CD4-positive, CD25-positive, alpha-beta regulatory T cell (primary cell): ENCODE data around the gene CHRM4. TPM values are rescaled to one million over a fixed set of nuclear protein-coding genes. Genes with fewer than 3 reads are reported as not detected.

Source experiments
- ATAC-seq, 2 donors: fragments of 150-1000 bp; cut with Tn5 transposase; one replicate each; pipeline ENCODE4 v1.10.0; 2021; ENCODE audit warnings: low read depth in 2 of 2, moderate number of reproducible peaks in 2 of 2, moderate library complexity in 1 of 2
- DNase-seq, 3 donors: peaks; one replicate each; pipeline versions ENCODE4 v3.0.0 to v3.0.0-alpha.2; 2012 to 2022; ENCODE audit warnings: mixed read lengths in 1 of 3
- H3K27ac ChIP-seq: one replicate; pipeline ENCODE4 v1.7.0; 2013; ENCODE audit warnings: mild to moderate bottlenecking, low read length; ENCODE audit not compliant: insufficient read depth, poor library complexity, severe bottlenecking
- H3K27me3 ChIP-seq: one replicate; pipeline ENCODE4 v1.7.0; 2013; ENCODE audit warnings: low read length; ENCODE audit not compliant: control insufficient read depth, insufficient read depth
- H3K36me3 ChIP-seq: one replicate; pipeline ENCODE4 v1.7.0; 2013; ENCODE audit warnings: mild to moderate bottlenecking, low read length, moderate library complexity; ENCODE audit not compliant: control insufficient read depth, insufficient read depth
- H3K4me1 ChIP-seq: 2 replicates; pipeline ENCODE4 v1.7.0; 2013; ENCODE audit warnings: mild to moderate bottlenecking, low read length; ENCODE audit not compliant: insufficient read depth, control insufficient read depth, poor library complexity, severe bottlenecking
- H3K4me3 ChIP-seq: one replicate; pipeline ENCODE4 v1.7.0; 2013; ENCODE audit warnings: low read depth, mild to moderate bottlenecking, low read length, moderate library complexity
- H3K9me3 ChIP-seq, 2 experiments: 1 replicate in 1 of 2; 2 replicates in 1 of 2; pipeline ENCODE4 v1.7.0; 2013; ENCODE audit warnings: low read length in 2 of 2, mild to moderate bottlenecking in 1 of 2, moderate library complexity in 1 of 2; ENCODE audit not compliant: control insufficient read depth in 2 of 2
- H3K27ac Mint-ChIP-seq, 3 donors: one replicate each; pipeline ENCODE4 v1.8.0; 2020 to 2022; ENCODE audit warnings: mild to moderate bottlenecking in 3 of 3, mixed read lengths in 3 of 3, moderate library complexity in 2 of 3
- H3K27me3 Mint-ChIP-seq: one replicate; pipeline ENCODE4 v1.8.0; 2022; ENCODE audit warnings: mild to moderate bottlenecking, mixed read lengths
- H3K36me3 Mint-ChIP-seq: one replicate; pipeline ENCODE4 v1.8.0; 2020; ENCODE audit warnings: mixed read lengths
- H3K4me1 Mint-ChIP-seq, 4 donors: one replicate each; pipeline ENCODE4 v1.8.0; 2020 to 2022; ENCODE audit warnings: mixed read lengths in 4 of 4, mild to moderate bottlenecking in 1 of 4
- H3K4me3 Mint-ChIP-seq, 4 donors: one replicate each; pipeline ENCODE4 v1.8.0; 2020 to 2022; ENCODE audit warnings: mild to moderate bottlenecking in 4 of 4, mixed read lengths in 4 of 4, moderate library complexity in 3 of 4
- H3K9me3 Mint-ChIP-seq, 7 donors: one replicate each; pipeline ENCODE4 v1.8.0; 2020 to 2022; ENCODE audit warnings: mixed read lengths in 7 of 7, mild to moderate bottlenecking in 3 of 7, moderate library complexity in 2 of 7
- polyA plus RNA-seq, 4 donors: library from polyadenylated mRNA; unstranded; fragments of 300-500 nt; fragmentation: Illumina TruSeq; gene quantifications; one replicate each; pipeline ENCODE4 v1.2.3, GENCODE V29; 2021
- total RNA-seq: library from RNA; stranded (reverse); gene quantifications from one replicate; pipeline ENCODE4 v1.2.3, GENCODE V29; 2022

Gene CHRM4
- total and polyA plus RNA-seq, 5 donors from 2014 or later: 0.15 to 2.8 (median 0.98) TPM; not detected in 1

DNA sequence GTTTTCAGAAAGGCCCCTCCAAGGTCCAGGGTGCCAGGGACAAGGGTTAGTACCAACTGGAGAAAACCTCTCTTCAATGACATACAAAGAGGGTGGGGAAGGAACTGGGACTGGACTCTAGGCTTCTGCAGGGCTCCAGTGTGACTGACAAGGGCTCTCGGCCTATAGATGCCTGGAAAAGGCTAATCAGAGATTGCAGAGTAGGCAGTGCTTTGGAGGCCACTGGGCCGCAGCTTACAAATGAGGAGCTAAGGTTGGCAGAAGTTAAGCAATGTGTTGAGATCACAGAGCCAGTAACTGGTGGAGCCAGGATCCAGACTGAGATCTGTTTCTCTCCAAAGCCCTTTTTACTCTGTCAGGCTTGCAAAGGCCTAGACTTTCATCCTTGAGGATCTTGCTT lies 51.8 kb downstream of the CHRM4 start:
- Mint-ChIP-seq H3K27ac (peak overlapping the region; percentile 28 to 84 (median 77)), H3K4me3 (peak overlapping the region in 1 of 4 donors; percentile 47), H3K9me3 (peaks cover 0 to 2% (median 0%) of the 10 kb centered on the region in 7 donors), H3K36me3 (peaks cover 4% of the 10 kb centered on the region), H3K27me3 (peaks cover 24% of the 10 kb centered on the region), H3K4me1 (peaks cover 0 to 77% (median 34%) of the 10 kb centered on the region in 4 donors)
- Histone ChIP-seq H3K4me1 (peaks cover 19% of the 10 kb centered on the region), H3K4me3 (no peak overlapping the region), H3K27ac (no peak overlapping the region), H3K9me3 (no peaks in the 10 kb centered on the region), H3K27me3 (no peaks in the 10 kb centered on the region), H3K36me3 (no peaks in the 10 kb centered on the region)
- no peak for DNase-seq
- ATAC-seq: no peak

GRCh38 chr11:46338988-46339666 lies 52.4 kb downstream of the CHRM4 start:
- Mint-ChIP-seq H3K36me3 (peaks cover 4% of the 10 kb centered on the region), H3K9me3 (peaks cover 0 to 2% (median 0%) of the 10 kb centered on the region in 7 donors), H3K4me1 (peaks cover 0 to 77% (median 29%) of the 10 kb centered on the region in 4 donors), H3K27me3 (peaks cover 25% of the 10 kb centered on the region), H3K4me3 (peak overlapping the region in 1 of 4 donors; percentile 47), H3K27ac (no peak overlapping the region)
- Histone ChIP-seq H3K4me3 (no peak overlapping the region), H3K27ac (no peak overlapping the region), H3K4me1 (peaks cover 17% of the 10 kb centered on the region), H3K9me3 (no peaks in the 10 kb centered on the region), H3K36me3 (no peaks in the 10 kb centered on the region), H3K27me3 (peaks cover under 1% of the 10 kb centered on the region)
- no peak for DNase-seq
- no peak for ATAC-seq

DNA sequence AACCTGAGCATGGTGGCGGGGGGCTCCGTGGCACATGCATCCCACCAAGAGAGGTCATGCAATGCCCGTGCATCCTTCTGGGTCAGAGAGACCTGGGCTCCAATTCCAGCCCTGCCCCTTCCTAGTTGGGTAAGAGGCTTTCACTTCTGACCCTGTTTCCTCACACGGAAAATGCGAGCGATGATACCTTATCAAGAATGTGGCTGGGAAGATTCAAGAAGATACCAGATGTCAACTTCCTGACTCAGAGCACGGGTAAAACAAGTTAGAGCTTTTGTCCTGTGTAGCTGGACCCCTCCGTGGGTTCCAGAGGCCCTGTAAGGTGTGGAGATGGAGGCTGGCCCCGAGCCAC lies 53.0 kb downstream of the CHRM4 start:
- ATAC-seq (no peak), DNase-seq (no peak)
- Histone ChIP-seq H3K27me3 (peaks cover 2% of the 10 kb centered on the region), H3K27ac (no peak overlapping the region), H3K36me3 (no peaks in the 10 kb centered on the region), H3K4me3 (no peak overlapping the region), H3K4me1 (peaks cover 22% of the 10 kb centered on the region), H3K9me3 (no peaks in the 10 kb centered on the region)
- Mint-ChIP-seq H3K27ac (peak overlapping the region in 1 of 3 donors; percentile 59), H3K4me3 (peak overlapping the region in 1 of 4 donors; percentile 47), H3K36me3 (peaks cover 4% of the 10 kb centered on the region), H3K27me3 (peaks cover 30% of the 10 kb centered on the region), H3K9me3 (peaks cover 0 to 2% (median 0%) of the 10 kb centered on the region in 7 donors), H3K4me1 (peaks cover 0 to 75% (median 25%) of the 10 kb centered on the region in 4 donors)

- no peak for ATAC-seq
- Histone ChIP-seq H3K4me3 (no peak overlapping the region), H3K27me3 (peaks cover 2% of the 10 kb centered on the region), H3K9me3 (no peaks in the 10 kb centered on the region), H3K36me3 (no peaks in the 10 kb centered on the region), H3K4me1 (peaks cover 28% of the 10 kb centered on the region), H3K27ac (no peak overlapping the region)
- Mint-ChIP-seq H3K4me3 (peak overlapping the region in 1 of 4 donors; percentile 93), H3K27ac (peak overlapping the region in 1 of 3 donors; percentile 34), H3K27me3 (peaks cover 24% of the 10 kb centered on the region), H3K4me1 (peaks cover 0 to 69% (median 19%) of the 10 kb centered on the region in 4 donors), H3K36me3 (peaks cover 4% of the 10 kb centered on the region), H3K9me3 (peaks cover 0 to 2% (median 0%) of the 10 kb centered on the region in 7 donors)
- no peak for DNase-seq
Observed at GRCh38 chr11:46337626-46338345, 53.8 kb downstream of the CHRM4 start.

GRCh38 chr11:46336563-46337180 lies 54.9 kb downstream of the CHRM4 start:
- Histone ChIP-seq H3K27me3 (peaks cover 2% of the 10 kb centered on the region), H3K27ac (no peak overlapping the region), H3K4me1 (peaks cover 28% of the 10 kb centered on the region), H3K4me3 (no peak overlapping the region), H3K9me3 (no peaks in the 10 kb centered on the region), H3K36me3 (no peaks in the 10 kb centered on the region)
- H3K36me3 Mint-ChIP-seq: peaks cover 4% of the 10 kb centered on the region
- H3K4me1 Mint-ChIP-seq: peaks cover 0 to 67% (median 14%) of the 10 kb centered on the region in 4 donors
- H3K27ac Mint-ChIP-seq: no peak overlapping the region
- peaks cover 30% of the 10 kb centered on the region for H3K27me3 Mint-ChIP-seq
- DNase-seq (no peak), ATAC-seq (no peak)
- H3K9me3 Mint-ChIP-seq: peaks cover 0 to 2% (median 0%) of the 10 kb centered on the region in 7 donors
- H3K4me3 Mint-ChIP-seq: peak overlapping the region in 1 of 4 donors; percentile 35

DNA sequence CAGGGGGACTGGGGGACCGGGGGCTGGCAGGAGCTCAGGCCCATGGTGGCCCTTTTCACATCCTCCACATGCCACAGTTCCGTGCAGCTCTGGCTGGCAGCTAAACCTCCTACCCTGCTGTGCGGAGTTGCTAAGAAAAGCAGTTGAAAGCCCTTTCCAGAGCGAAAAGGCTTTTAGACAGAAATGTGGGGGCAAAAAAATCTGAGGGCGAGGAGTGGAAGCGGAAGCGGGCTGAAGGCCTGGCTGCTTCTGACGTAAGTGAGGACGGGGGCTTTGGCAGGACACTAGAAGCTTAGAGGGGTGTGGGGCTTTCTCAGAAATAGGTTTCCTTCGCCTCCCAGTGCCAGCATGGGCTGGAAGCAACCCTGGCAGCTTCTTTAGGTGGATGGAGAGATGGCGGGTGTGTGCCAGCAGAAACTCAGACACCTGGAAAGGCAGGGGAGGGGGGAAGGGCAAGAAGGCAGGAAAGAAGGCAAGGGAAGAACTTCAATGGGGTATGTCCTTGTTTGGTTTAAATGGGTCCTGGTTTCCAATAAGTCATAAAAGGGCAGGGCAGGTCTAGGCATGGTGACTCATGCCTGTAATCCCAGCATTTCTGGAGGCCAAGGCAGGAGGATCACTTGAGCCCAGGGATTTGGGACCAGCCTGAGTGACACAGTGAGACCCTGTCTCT lies 55.5 kb downstream of the CHRM4 start:
- Mint-ChIP-seq H3K27me3 (peaks cover 33% of the 10 kb centered on the region), H3K9me3 (peaks cover 0 to 2% (median 0%) of the 10 kb centered on the region in 7 donors), H3K4me1 (peaks cover 0 to 67% (median 18%) of the 10 kb centered on the region in 4 donors), H3K36me3 (peaks cover 4% of the 10 kb centered on the region), H3K27ac (peak overlapping the region in 2 of 3 donors; percentile 11 to 88), H3K4me3 (peak overlapping the region in 3 of 4 donors; percentile 31 to 68 (median 35))
- peaks cover 2% of the 10 kb centered on the region for H3K27me3 ChIP-seq
- ATAC-seq (no peak), DNase-seq (no peak)
- H3K4me3 ChIP-seq: no peak overlapping the region
- no peak overlapping the region for H3K27ac ChIP-seq
- H3K36me3 ChIP-seq: no peaks in the 10 kb centered on the region
- H3K4me1 ChIP-seq: peaks cover 29% of the 10 kb centered on the region
- no peaks in the 10 kb centered on the region for H3K9me3 ChIP-seq

GRCh38 chr11:46335271-46335670 lies 56.3 kb downstream of the CHRM4 start:
- peaks cover 33% of the 10 kb centered on the region for H3K27me3 Mint-ChIP-seq

More at GRCh38 chr11:46335271-46335670, 56.3 kb downstream of the CHRM4 start:
- no peak overlapping the region for H3K27ac Mint-ChIP-seq
- ATAC-seq (no peak), DNase-seq (no peak)
- H3K27me3 ChIP-seq: peaks cover 2% of the 10 kb centered on the region
- peak overlapping the region in 1 of 4 donors; percentile 70 for H3K4me3 Mint-ChIP-seq
- H3K4me1 Mint-ChIP-seq: peaks cover 0 to 67% (median 24%) of the 10 kb centered on the region in 4 donors
- H3K4me1 ChIP-seq: peaks cover 37% of the 10 kb centered on the region
- H3K9me3 Mint-ChIP-seq: peaks cover 0 to 2% (median 0%) of the 10 kb centered on the region in 7 donors
- no peak overlapping the region for H3K27ac ChIP-seq
- H3K4me3 ChIP-seq: no peak overlapping the region
- no peaks in the 10 kb centered on the region for H3K36me3 ChIP-seq
- H3K36me3 Mint-ChIP-seq: peaks cover 4% of the 10 kb centered on the region
- H3K9me3 ChIP-seq: no peaks in the 10 kb centered on the region
